Lower lobe of right lung (tissue), 2 donors: Measurements from ENCODE around the gene CDK3. TPM values are rescaled to one million over a fixed set of nuclear protein-coding genes. Genes with fewer than 3 reads are reported as not detected.

Source experiments
- ATAC-seq, 2 donors: fragments of 200-7000 bp; cut with Tn5 transposase; one replicate each; pipeline ENCODE4 v1.9.1; 2020 to 2022; ENCODE audit warnings: mild to moderate bottlenecking in 2 of 2, moderate library complexity in 2 of 2
- DNase-seq: peaks from one replicate; pipeline ENCODE4 v3.0.0-alpha.2; 2020
- H3K27ac ChIP-seq: fragments of 200-600 bp; one replicate; pipeline ENCODE4 v1.8.0; 2022
- H3K27me3 ChIP-seq: fragments of 200-600 bp; one replicate; pipeline ENCODE4 v1.8.0; 2022; ENCODE audit warnings: low read depth
- H3K36me3 ChIP-seq: fragments of 200-600 bp; one replicate; pipeline ENCODE4 v1.8.0; 2022; ENCODE audit warnings: mild to moderate bottlenecking
- H3K4me1 ChIP-seq: fragments of 200-600 bp; one replicate; pipeline ENCODE4 v1.8.0; 2022
- H3K4me3 ChIP-seq: fragments of 200-600 bp; one replicate; pipeline ENCODE4 v1.8.0; 2022; ENCODE audit warnings: mild to moderate bottlenecking
- H3K9me3 ChIP-seq: fragments of 200-600 bp; one replicate; pipeline ENCODE4 v1.8.0; 2022
- intact Hi-C: fragments of 100-400 bp; cut with DNase I; formaldehyde crosslinking; loops from one replicate; pipeline ENCODE4 v1.11.0; 2022
- total RNA-seq: library from RNA; stranded (reverse); fragmentation: NEBNext Ultra II Directional; extraction: Animal tissue kit (Norgen Biotek cat#: 25700); gene quantifications from one replicate; pipeline ENCODE4 v1.2.1, GENCODE V29; 2021
- TF ChIP-seq, protein P1 (sequence below): fragments of 200-600 bp; IDR thresholded peaks from one replicate; pipeline ENCODE4 v1.8.0; 2022; ENCODE audit warnings: antibody characterized with exemption, mild to moderate bottlenecking
- donor health status: DM: no; HTN: yes; CAD: no; lungs with severe emphysema.

Gene CDK3
- total RNA-seq, 1 donor from 2014 or later, result 8.4 TPM

DNA sequence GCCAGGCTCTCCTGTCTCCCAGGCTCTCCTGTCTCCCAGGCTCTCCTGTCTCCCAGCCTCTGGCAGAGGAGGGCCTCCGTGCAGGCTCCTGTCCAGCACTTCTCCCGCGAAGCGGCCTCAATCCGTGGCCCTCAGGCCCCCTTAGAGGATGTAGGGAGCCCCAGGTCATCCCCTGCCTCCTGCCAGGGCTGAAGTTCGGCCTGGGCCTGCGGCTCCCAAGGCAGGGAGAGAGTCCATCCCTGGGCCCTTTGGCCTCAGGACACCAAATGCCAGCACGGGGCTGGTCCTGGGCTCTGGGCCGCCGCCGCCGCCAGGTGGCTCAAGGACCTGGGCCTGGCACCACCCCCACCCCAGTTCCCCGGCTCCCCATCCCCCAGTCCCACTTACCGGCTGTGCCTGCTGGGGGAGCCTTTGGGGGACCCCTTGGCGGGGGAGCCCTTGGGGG, 26.1 kb downstream of the CDK3 start:
- DNase-seq, result peak; percentile 69

DNA sequence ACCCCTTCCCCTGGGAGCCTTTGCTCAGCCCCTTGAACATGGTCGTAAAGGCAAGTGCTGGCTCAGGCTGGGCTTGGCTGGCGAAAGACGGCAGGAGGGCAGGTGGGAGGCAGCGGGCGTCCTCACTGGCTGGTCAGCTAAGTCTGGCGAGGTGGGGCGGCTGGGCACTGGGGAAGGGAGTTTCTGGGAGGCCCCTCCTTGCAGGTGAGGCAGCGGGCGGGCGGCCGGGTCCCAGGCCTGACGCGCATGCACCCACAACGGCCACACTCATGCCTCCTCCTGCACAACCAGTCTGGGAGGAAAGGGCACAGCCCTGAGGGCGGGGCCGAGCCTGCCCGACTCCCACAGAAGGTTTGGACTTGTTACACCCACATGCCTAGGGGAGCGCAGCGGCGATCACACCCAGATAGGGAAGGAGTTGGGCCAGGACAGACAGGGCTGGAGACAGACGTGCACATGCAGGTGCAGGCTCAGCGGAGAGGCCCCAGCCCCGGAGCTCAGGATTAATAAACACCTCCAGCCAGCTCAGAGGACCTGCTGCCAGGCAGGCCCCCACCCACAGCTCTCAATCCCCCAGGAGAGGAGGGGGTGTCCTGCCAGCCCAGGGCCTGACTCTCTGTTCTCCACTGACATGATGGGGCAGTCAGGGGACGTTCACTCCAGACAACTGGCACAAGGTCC, 26.6 kb downstream of the CDK3 start, which contains the start of gene EVPL:
Gene EVPL (minus strand): TSS at position 148 of the 681 bp plus-strand sequence. CDS start 108 bp downstream, at position 40.
- Histone ChIP-seq H3K27me3 (no peaks in the 10 kb centered on the region), H3K4me1 (peaks cover 9% of the 10 kb centered on the region), H3K27ac (peak within 1 kb of the TSS; percentile 73), H3K4me3 (peak within 1 kb of the TSS; percentile 52), H3K9me3 (no peaks in the 10 kb centered on the region), H3K36me3 (peaks cover 11% of the 10 kb centered on the region)
- peak; percentile 92 for DNase-seq
- TF ChIP-seq, protein P1, sequence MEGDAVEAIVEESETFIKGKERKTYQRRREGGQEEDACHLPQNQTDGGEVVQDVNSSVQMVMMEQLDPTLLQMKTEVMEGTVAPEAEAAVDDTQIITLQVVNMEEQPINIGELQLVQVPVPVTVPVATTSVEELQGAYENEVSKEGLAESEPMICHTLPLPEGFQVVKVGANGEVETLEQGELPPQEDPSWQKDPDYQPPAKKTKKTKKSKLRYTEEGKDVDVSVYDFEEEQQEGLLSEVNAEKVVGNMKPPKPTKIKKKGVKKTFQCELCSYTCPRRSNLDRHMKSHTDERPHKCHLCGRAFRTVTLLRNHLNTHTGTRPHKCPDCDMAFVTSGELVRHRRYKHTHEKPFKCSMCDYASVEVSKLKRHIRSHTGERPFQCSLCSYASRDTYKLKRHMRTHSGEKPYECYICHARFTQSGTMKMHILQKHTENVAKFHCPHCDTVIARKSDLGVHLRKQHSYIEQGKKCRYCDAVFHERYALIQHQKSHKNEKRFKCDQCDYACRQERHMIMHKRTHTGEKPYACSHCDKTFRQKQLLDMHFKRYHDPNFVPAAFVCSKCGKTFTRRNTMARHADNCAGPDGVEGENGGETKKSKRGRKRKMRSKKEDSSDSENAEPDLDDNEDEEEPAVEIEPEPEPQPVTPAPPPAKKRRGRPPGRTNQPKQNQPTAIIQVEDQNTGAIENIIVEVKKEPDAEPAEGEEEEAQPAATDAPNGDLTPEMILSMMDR, result no peak
- peak; percentile 94 to 95 for ATAC-seq
- intact Hi-C loops, result no loop called here

More for the DNA sequence above, 26.1 kb downstream of the CDK3 start:
- Histone ChIP-seq H3K4me1 (peaks cover 9% of the 10 kb centered on the region), H3K27ac (peak overlapping the region; percentile 73), H3K27me3 (no peaks in the 10 kb centered on the region), H3K9me3 (no peaks in the 10 kb centered on the region), H3K36me3 (peaks cover 16% of the 10 kb centered on the region), H3K4me3 (peak overlapping the region; percentile 52)
- ATAC-seq, result peak; percentile 85 to 88
- intact Hi-C loops, result no loop called here
- TF ChIP-seq, protein P1, result peak; percentile 31

DNA sequence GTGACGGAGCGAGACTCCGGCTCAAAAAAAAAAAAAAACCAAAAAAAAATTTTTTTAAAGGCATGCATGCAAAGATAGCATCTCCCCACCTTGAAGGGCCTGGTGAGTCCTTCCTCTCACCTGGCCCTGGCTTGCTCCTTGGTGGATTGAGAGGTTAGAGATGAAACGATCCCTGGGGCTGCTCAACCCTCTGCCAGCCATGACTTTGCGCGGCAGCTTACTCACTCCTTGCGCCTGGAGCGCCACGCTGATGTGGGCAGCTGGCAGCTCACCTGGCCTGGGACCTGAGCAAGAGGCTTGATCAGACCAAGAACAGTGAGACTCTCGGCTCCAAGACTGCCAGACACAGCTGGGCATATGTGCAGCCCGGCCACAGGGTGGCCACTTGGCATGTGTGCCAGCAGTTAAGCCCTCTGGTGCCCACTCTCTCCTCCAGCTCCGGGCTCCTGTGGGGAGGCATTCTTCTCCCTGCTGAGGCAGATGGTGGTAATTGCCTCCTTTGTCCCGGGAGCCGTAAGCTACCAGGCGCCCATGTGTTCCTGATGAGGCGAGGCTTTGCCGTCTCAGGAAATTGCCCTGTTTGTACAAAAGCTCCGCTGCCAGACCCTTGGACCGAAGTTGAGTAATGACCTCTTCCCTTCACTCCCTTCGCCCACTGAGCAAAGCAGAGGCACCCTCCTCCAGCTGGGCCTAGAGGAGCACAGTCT, 31.6 kb downstream of the CDK3 start:
- TF ChIP-seq, protein P1, result no peak
- peaks cover 9% of the 10 kb centered on the region for H3K4me1 ChIP-seq
- no peaks in the 10 kb centered on the region for H3K27me3 ChIP-seq
- no peak overlapping the region for H3K27ac ChIP-seq
- H3K36me3 ChIP-seq, result no peaks in the 10 kb centered on the region
- H3K4me3 ChIP-seq, result no peak overlapping the region
- no peaks in the 10 kb centered on the region for H3K9me3 ChIP-seq
- intact Hi-C loops, result no loop called here
- no peak for DNase-seq
- ATAC-seq, result no peak

DNA sequence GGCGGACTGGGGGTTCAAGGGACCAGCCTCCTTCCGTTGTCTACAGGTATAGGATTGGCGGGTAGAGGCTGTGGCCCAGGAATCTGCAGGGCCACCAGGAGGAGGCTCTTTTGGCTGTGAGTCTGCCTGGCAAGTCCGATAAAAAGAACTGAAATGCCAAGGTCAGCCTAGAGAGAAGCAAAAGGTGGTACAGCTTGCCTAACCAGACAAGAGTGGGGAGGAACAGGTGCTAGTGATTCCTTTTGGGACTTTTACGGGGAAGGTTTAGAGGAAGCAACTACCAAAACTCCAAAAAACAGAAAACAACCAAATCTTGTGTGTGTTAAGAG, 32.1 kb downstream of the CDK3 start:
- TF ChIP-seq, protein P1, result no peak
- no peaks in the 10 kb centered on the region for H3K9me3 ChIP-seq
- H3K27me3 ChIP-seq, result no peaks in the 10 kb centered on the region
- intact Hi-C loops, result no loop called here
- ATAC-seq, result no peak
- H3K27ac ChIP-seq, result no peak overlapping the region
- peaks cover 9% of the 10 kb centered on the region for H3K4me1 ChIP-seq
- no peak for DNase-seq
- no peaks in the 10 kb centered on the region for H3K36me3 ChIP-seq
- H3K4me3 ChIP-seq, result no peak overlapping the region

DNA sequence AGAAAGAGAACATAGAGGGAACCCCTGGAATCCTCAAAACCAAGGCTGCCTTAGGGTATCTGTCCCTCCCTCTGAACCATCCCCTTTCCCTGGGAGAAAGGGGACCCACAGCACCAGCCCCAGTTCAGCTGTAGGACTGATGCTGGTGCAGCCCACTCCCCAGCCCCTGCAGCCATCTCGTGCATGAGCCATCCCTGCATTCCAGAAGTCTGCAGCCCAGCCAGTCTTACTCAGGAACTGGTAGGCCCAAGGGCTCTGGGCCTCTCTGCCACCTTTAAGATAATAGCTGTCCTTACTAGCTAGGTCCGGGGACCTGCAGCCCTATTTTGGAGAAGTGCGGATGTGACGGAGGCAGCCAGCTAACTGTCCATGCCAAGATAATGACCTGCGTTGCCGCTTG, 32.5 kb downstream of the CDK3 start:
- TF ChIP-seq, protein P1, result no peak
- intact Hi-C loops, result no loop called here
- no peaks in the 10 kb centered on the region for H3K27me3 ChIP-seq
- no peak overlapping the region for H3K4me3 ChIP-seq
- peaks cover 3% of the 10 kb centered on the region for H3K36me3 ChIP-seq
- ATAC-seq (no peak), DNase-seq (no peak)
- H3K4me1 ChIP-seq, result peaks cover 9% of the 10 kb centered on the region
- no peak overlapping the region for H3K27ac ChIP-seq
- no peaks in the 10 kb centered on the region for H3K9me3 ChIP-seq
